Sigmoid colon (tissue), 7 donors: Measurements from ENCODE around the gene MALSU1. TPM values are rescaled to one million over a fixed set of nuclear protein-coding genes. Genes with fewer than 3 reads are reported as not detected.

ENCODE experiments used
- DNase-seq: peaks from one replicate; pipeline ENCODE4 v3.0.0-alpha.2; 2019
- H3K27ac ChIP-seq, 4 donors: fragments of 200-600 bp; sonication (generic); one replicate each; pipeline ENCODE4 v1.5.1; 2016 to 2019; ENCODE audit warnings: mild to moderate bottlenecking in 1 of 4
- H3K27me3 ChIP-seq, 3 donors: fragments of 200-600 bp; sonication (generic); one replicate each; pipeline ENCODE4 v1.5.1; 2019; ENCODE audit warnings: mild to moderate bottlenecking in 1 of 3
- H3K36me3 ChIP-seq, 4 donors: fragments of 200-600 bp; sonication (generic); one replicate each; pipeline ENCODE4 v1.5.1; 2016 to 2019
- H3K4me1 ChIP-seq, 4 donors: fragments of 200-600 bp; sonication (generic); one replicate each; pipeline ENCODE4 v1.5.1; 2017 to 2019
- H3K4me3 ChIP-seq, 4 donors: fragments of 200-600 bp; sonication (generic); one replicate each; pipeline ENCODE4 v1.5.1; 2017 to 2019; ENCODE audit warnings: mild to moderate bottlenecking in 2 of 4, moderate library complexity in 1 of 4
- H3K9me3 ChIP-seq, 4 donors: fragments of 200-600 bp in 3 of 4; sonication (generic) in 3 of 4; one replicate each; pipeline versions ENCODE4 v1.5.1 to v1.6.1; 2013 to 2019
- EP300 ChIP-seq, 4 donors: sonication (generic); formaldehyde crosslinking; IDR thresholded peaks; one replicate each; pipeline ENCODE4 v1.6.1; 2017; ENCODE audit warnings: antibody characterized with exemption in 4 of 4
- POLR2A ChIP-seq, 2 donors: fragments of 450-650 bp; IDR thresholded peaks; one replicate each; pipeline ENCODE4 v1.6.1; 2016; ENCODE audit warnings: antibody characterized with exemption in 2 of 2, mild to moderate bottlenecking in 2 of 2, moderate library complexity in 2 of 2
- POLR2AphosphoS5 ChIP-seq, 4 donors: sonication (generic); formaldehyde crosslinking; IDR thresholded peaks; one replicate each; pipeline ENCODE4 v1.6.1; 2017; ENCODE audit warnings: antibody characterized with exemption in 4 of 4
- WGBS, 2 donors: extraction: QIAGEN DNeasy Blood & Tissue Kit; methylation state at CpG; one replicate each; pipeline ENCODE4 v1.1.7; 2013; 5-methylcytosine and 5-hydroxymethylcytosine counted together
- intact Hi-C: fragments of 100-400 bp; cut with DNase I; formaldehyde crosslinking; loops from one replicate; pipeline ENCODE4 v1.15.1; 2023
- polyA plus RNA-seq, 3 donors: library from polyadenylated mRNA; stranded (reverse); fragments of 200-250 nt; gene quantifications; one replicate each; pipeline ENCODE4 v1.2.3, GENCODE V29; 2013
- total RNA-seq, 4 donors: library from RNA; depleted of rRNA; stranded (reverse); fragments of >200 nt; gene quantifications; one replicate each; pipeline ENCODE4 v1.1.0, GENCODE V29; 2016
- TF ChIP-seq, protein P1 (sequence below), 4 experiments: fragments of 450-650 bp in 3 of 4; fragments of 200-600 bp in 1 of 4; IDR thresholded peaks; one replicate each; pipeline ENCODE4 v1.5.1; 2016 to 2019; ENCODE audit warnings: antibody characterized with exemption in 4 of 4, mild to moderate bottlenecking in 3 of 4, moderate library complexity in 2 of 4
- donor health status: healthy with polysubstance abuse.
- donor health status: Bipolar disorder and iron deficiency.
- donor health status: healthy.

MALSU1 gene
- total and polyA plus RNA-seq, 7 donors, result 32.4 to 94.0 (median 47.4) TPM

DNA sequence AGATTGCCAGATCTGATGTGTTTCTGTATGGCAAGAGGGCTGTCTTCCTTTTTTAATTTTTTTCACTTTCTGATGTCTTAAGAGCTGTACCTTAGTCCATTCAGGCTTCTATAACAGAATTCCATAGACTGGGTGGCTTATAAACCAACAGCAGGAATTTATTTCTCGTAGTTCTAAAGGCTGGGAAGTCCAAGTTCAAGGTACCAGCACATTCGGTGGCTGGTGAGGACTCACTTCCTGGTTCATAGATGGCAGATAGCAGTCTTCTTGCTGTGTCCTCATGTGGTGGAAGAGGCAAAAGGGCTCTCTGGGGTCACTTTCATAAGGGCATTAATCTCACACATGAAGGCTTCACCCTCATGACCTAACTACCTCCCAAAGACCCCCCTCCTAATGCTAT lies 31.8 kb upstream of the MALSU1 start:
- WGBS, 2 donors, result 91 to 92% methylated on average over 2 of the region's 2 CpGs
- Histone ChIP-seq H3K4me3 (no peak overlapping the region), H3K27me3 (no peaks in the 10 kb centered on the region), H3K27ac (no peak overlapping the region), H3K9me3 (no peaks in the 10 kb centered on the region), H3K36me3 (no peaks in the 10 kb centered on the region), H3K4me1 (no peaks in the 10 kb centered on the region)
- intact Hi-C loops, result no loop called here
- no peak for DNase-seq
- TF ChIP-seq POLR2A (IDR thresholded peaks at IDR 0.05), result no peak
- TF ChIP-seq EP300 (IDR thresholded peaks at IDR 0.05), result no peak
- no peak for TF ChIP-seq POLR2AphosphoS5 (IDR thresholded peaks at IDR 0.05)
- TF ChIP-seq, protein P1, sequence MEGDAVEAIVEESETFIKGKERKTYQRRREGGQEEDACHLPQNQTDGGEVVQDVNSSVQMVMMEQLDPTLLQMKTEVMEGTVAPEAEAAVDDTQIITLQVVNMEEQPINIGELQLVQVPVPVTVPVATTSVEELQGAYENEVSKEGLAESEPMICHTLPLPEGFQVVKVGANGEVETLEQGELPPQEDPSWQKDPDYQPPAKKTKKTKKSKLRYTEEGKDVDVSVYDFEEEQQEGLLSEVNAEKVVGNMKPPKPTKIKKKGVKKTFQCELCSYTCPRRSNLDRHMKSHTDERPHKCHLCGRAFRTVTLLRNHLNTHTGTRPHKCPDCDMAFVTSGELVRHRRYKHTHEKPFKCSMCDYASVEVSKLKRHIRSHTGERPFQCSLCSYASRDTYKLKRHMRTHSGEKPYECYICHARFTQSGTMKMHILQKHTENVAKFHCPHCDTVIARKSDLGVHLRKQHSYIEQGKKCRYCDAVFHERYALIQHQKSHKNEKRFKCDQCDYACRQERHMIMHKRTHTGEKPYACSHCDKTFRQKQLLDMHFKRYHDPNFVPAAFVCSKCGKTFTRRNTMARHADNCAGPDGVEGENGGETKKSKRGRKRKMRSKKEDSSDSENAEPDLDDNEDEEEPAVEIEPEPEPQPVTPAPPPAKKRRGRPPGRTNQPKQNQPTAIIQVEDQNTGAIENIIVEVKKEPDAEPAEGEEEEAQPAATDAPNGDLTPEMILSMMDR (IDR thresholded peaks at IDR 0.05), result no peak

DNA sequence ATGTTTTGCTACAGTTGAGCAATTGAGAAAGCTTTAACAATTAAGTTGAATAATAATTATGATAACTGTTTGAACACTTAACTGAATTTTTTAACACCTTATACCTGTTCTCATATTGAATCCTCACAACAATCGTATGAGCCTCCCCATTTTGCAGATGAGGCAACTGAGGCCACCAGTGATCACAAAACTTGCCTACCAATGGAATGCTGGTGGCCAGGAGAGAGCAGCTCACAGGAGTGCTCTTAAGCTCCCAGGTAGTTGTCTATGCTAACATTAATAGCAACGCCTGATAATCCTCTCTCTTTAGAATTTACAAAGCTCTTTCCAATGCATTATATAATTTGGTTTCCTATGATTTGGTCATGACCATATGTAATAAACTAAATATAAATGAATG lies 31.0 kb upstream of the MALSU1 start:
- TF ChIP-seq POLR2A (IDR thresholded peaks at IDR 0.05), result no peak
- TF ChIP-seq EP300 (IDR thresholded peaks at IDR 0.05), result no peak
- TF ChIP-seq, protein P1 (IDR thresholded peaks at IDR 0.05), result no peak
- no peak for TF ChIP-seq POLR2AphosphoS5 (IDR thresholded peaks at IDR 0.05)
- H3K4me3 ChIP-seq, result no peak overlapping the region
- no peaks in the 10 kb centered on the region for H3K36me3 ChIP-seq
- no peaks in the 10 kb centered on the region for H3K9me3 ChIP-seq
- 95 to 97% methylated on average over 2 of the region's 2 CpGs for WGBS, 2 donors
- intact Hi-C loops, result no loop called here
- DNase-seq, result no peak
- no peaks in the 10 kb centered on the region for H3K27me3 ChIP-seq
- H3K4me1 ChIP-seq, result no peaks in the 10 kb centered on the region
- no peak overlapping the region for H3K27ac ChIP-seq

DNA sequence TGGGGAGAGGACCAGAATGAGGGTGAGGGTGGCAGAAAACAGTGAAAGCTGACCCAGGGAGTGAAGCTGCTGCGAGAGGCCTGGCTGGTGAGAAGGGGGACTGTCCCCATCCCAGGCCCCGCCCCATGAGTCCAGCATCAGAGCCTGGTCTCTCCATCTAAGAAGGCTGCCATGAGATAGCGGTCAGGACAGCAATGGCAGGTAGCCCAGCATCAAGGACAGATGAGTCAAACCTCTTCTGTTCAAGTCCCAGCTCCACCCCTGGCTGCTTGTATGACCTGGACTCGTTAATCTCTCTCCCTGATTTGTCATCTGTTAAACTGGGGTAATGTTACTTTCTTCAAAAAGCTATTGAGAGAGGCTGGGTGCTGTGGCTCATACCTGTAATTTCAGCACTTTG lies 30.4 kb upstream of the MALSU1 start:
- DNase-seq, result no peak
- no peaks in the 10 kb centered on the region for H3K4me1 ChIP-seq
- no peaks in the 10 kb centered on the region for H3K36me3 ChIP-seq
- H3K27me3 ChIP-seq, result no peaks in the 10 kb centered on the region
- intact Hi-C loops, result no loop called here
- no peak overlapping the region for H3K4me3 ChIP-seq
- WGBS, 2 donors, result 73 to 88% methylated on average over 4 of the region's 4 CpGs
- TF ChIP-seq, protein P1 (IDR thresholded peaks at IDR 0.05), result no peak
- TF ChIP-seq POLR2AphosphoS5 (IDR thresholded peaks at IDR 0.05) (no peak), EP300 (IDR thresholded peaks at IDR 0.05) (no peak), POLR2A (IDR thresholded peaks at IDR 0.05) (no peak)
- H3K9me3 ChIP-seq, result no peaks in the 10 kb centered on the region
- H3K27ac ChIP-seq, result no peak overlapping the region

DNA sequence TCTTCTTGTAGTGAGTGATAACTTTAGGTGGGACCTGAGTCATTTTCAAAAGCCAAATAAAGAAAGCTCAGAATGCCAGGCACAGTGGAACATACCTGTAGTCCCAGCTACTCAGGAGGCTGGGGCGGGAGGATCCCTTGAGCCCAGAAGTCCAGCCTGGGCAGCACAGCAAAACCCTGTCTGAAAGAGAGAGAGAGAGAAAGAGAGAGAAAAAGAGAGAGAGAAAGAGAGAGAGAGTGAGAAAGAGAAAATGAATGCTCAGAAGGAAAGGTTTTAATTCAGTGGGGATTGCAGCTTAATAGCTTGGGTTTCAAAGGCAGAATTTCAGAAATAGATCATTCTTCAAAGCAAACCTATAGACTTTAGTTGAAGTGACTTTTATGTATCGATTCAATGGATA lies 26.9 kb upstream of the MALSU1 start:
- no peak overlapping the region for H3K27ac ChIP-seq
- no peaks in the 10 kb centered on the region for H3K27me3 ChIP-seq
- H3K4me3 ChIP-seq, result no peak overlapping the region
- no peaks in the 10 kb centered on the region for H3K36me3 ChIP-seq
- TF ChIP-seq POLR2AphosphoS5 (IDR thresholded peaks at IDR 0.05) (no peak), EP300 (IDR thresholded peaks at IDR 0.05) (no peak), POLR2A (IDR thresholded peaks at IDR 0.05) (no peak)
- TF ChIP-seq, protein P1 (IDR thresholded peaks at IDR 0.05), result no peak
- DNase-seq, result no peak
- no peaks in the 10 kb centered on the region for H3K9me3 ChIP-seq
- no peaks in the 10 kb centered on the region for H3K4me1 ChIP-seq
- WGBS, 2 donors, result 88 to 93% methylated on average over 2 of the region's 2 CpGs
- intact Hi-C loops, result no loop called here

DNA sequence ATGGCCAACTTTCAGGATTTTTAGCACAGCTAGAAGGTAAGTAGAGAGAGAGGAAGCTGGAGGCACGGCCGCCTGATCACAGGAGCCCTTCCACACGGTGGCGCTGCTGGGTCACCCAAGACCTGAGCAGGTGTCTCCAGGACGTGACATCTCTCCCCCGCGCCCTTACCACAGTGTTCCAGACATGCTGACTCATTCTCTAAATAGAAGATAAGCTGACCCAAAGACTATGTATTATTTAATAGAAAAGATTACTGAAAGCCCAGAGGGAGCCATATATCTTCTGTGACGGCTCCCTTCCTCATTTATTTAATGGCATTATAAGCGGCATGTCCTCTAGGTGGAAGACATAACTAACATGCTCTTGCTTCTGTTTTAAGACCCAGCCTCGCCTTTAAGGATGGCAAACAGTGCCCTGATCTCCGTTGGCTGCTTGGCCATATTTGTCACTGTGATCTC lies 26.0 kb upstream of the MALSU1 start:
- 4 to 7% methylated on average over 11 of the region's 11 CpGs for WGBS, 2 donors
- no peak overlapping the region for H3K4me3 ChIP-seq
- intact Hi-C loops, result no loop called here

More for the DNA sequence above, 26.0 kb upstream of the MALSU1 start:
- H3K9me3 ChIP-seq, result no peaks in the 10 kb centered on the region
- peak; percentile 81 for DNase-seq
- no peaks in the 10 kb centered on the region for H3K4me1 ChIP-seq
- no peak overlapping the region for H3K27ac ChIP-seq
- no peaks in the 10 kb centered on the region for H3K36me3 ChIP-seq
- no peaks in the 10 kb centered on the region for H3K27me3 ChIP-seq
- TF ChIP-seq EP300 (IDR thresholded peaks at IDR 0.05) (no peak), POLR2AphosphoS5 (IDR thresholded peaks at IDR 0.05) (no peak), POLR2A (IDR thresholded peaks at IDR 0.05) (no peak)
- TF ChIP-seq, protein P1 (IDR thresholded peaks at IDR 0.05), result peak in 3 of 4 experiments; percentile 47 to 56 (median 49)
